ENCODE data around the gene DUS1L.

The DUS1L gene

GRCh38 chr17:82011617-82012187 is 53.9 kb downstream of the DUS1L start:
- no peak for DNase-seq

GRCh38 chr17:82010575-82011525 is 54.8 kb downstream of the DUS1L start:
- no peak for DNase-seq

- DNase-seq, result no peak
Observed at GRCh38 chr17:82009413-82009812, 56.2 kb downstream of the DUS1L start.

GRCh38 chr17:82008941-82009405 is 56.6 kb downstream of the DUS1L start:
- DNase-seq, result no peak

GRCh38 chr17:82008258-82008940 is 57.2 kb downstream of the DUS1L start:
- no peak for DNase-seq
